Hematopoietic multipotent progenitor cell treated with erythropoietin and hydrocortisone succinate and interleukin-3 and kit ligand, for 17 days (in vitro differentiated cells): ENCODE measurements around the gene GTF3C5.
A peak's percentile ranks its signal among the peaks of the same experiment; 100 is the strongest.

Experiments
- DNase-seq: peaks from one replicate; pipeline ENCODE4 v3.0.0-alpha.2; 2015; ENCODE audit warnings: low spot score

The GTF3C5 gene, protein sequence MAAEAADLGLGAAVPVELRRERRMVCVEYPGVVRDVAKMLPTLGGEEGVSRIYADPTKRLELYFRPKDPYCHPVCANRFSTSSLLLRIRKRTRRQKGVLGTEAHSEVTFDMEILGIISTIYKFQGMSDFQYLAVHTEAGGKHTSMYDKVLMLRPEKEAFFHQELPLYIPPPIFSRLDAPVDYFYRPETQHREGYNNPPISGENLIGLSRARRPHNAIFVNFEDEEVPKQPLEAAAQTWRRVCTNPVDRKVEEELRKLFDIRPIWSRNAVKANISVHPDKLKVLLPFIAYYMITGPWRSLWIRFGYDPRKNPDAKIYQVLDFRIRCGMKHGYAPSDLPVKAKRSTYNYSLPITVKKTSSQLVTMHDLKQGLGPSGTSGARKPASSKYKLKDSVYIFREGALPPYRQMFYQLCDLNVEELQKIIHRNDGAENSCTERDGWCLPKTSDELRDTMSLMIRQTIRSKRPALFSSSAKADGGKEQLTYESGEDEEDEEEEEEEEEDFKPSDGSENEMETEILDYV

DNA sequence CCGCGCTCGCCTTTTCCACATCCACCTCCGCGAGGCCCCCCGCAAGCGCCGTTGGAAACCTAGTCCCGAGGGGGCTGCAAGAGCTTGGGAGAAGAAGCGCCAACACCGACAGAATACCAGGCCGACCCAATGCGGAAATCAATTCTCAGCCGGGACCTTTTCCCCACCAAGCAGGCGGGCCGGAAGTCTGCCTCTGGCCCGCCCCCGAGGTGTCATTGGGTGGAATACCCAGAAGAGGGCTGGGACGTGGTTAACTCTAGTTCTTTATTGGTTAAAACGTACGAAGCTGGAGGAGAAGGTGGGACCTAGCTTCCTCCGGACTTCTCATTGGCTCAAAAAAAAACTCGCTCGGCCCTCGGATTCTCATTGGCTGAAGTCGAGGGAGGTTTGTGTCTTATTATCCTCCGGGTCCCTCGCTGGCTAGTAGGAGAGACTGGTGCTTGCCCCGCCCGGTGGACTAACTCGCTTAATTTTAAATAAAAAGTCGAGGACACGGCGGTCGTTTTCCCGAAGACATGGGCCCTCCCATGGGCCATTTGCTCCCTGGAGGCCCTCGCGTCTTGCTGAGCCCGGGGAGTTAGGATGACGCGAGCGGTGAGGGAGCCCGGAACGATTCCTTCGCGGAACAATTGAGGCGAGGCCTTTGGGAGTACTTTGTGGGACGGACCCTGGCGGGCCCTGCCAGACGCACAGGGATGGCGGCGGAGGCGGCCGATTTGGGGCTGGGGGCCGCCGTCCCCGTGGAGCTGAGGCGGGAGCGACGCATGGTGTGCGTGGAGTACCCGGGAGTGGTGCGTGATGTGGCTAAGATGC lies at the start of gene GTF3C5:
GTF3C5 (plus strand) TSS at position 681 of the 813 bp plus-strand sequence; CDS start at position 696, 15 bp downstream.
- peak; percentile 99 for DNase-seq

DNA sequence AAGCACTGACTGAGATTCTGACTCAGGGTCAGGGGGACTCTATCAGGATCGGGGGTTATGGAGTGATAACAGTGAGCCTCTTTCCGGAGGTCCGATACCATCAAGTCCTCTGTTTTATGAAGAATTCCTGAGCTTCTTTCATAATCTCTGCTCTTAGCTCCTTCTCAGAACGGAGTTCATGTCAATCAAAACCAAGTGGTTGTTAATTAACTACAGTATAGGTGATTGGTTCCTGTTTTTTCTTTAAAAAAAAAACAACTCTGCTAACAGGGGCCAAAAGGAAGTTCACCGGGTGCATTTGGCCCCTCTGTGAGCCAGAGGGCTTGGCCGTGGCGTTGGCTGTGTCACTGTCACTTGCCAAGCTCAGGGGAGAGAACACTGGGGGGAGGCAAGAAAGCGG lies 48.3 kb upstream of the GTF3C5 start:
- peak; percentile 63 for DNase-seq

DNA sequence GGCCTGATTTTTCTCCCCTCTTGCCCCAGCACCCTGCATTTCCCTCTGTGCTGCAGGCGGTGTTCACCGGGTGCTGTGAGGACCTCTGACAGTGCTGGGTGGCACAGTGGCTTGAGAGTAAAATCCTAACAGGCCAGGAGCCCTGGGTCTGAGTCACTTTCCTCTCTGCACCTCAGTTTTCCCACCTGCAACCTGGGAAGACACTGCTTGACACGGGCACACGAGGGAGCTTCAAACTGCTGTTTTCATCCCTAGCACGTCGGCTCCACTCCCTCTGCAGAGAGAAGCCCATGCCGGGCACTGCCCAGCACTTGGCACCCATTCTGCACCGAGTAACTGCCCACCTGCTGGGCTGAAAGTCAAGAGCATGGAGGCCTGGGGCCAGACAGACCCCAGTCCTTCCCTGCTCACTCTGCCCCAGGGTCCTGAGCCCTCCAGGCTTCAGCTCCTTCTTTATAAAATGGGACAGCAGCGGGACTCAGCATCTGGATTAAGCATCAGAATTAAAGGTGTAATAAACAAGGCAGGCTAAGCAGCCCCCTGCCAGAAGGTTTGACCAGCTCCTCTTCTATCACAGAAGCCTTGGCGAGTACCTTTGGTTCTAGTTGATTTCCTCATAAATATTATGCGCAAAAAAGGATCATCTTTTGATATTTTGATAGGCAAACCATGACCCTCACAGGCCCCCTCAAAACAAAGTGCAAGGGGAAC lies 47.2 kb upstream of the GTF3C5 start:
- DNase-seq: peak; percentile 65

DNA sequence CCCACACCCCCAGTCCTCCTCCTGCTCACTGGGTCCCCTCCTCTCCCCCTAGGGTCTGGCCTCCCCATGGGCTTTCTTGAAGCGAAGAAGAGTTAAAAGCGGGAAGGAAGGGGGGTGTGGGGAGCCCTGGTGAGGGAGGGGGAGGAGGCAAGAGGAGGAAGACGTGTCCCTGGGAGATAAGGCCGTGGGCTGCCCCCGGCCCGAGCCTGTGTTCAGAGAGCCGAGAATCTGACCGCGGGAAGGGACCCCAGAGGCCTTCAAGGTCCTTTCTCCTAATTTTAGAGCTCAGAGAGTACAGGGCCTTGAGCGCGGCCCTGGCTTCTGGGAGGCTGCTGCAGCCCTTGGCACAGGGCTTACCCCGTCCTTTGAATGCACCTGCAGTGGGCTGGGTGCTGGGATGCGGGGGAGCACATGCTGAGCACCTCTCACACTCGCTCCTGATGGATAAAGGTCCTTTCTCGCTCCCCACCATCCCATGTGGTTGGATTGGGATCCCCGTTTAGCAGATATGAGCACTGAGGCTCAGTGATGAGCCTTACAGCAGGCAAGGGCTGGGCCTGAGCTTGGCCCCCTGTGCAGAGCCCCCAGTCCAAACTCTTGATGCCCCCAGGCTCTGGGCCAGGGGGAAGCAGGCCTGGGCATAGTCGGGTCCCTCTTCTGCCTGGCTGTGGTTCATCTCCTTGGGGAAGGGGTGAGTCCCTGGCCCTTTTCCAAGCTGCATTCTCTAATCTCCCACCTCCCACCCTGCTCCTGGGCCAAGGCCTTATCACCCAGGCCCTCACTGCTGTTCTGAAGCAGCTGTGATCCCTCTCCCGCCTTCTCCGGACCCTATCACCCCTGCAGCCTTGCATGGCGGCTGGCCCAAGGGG lies 46.4 kb upstream of the GTF3C5 start:
- DNase-seq: peak; percentile 71

DNA sequence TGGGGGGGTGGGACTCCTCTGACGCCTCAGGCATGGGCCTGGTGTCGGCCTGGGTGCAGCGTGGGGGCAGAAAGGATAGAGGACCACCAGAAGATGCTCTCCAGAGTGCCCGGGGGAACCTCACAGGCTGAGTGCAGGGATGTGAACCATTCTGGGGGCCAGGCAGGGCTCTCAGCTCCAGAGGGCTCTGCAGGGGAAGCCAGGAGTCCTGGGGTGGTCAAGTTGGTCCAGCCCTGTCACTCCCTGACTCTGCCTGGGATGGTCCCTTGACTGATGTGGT lies 45.8 kb upstream of the GTF3C5 start:
- DNase-seq: no peak

DNA sequence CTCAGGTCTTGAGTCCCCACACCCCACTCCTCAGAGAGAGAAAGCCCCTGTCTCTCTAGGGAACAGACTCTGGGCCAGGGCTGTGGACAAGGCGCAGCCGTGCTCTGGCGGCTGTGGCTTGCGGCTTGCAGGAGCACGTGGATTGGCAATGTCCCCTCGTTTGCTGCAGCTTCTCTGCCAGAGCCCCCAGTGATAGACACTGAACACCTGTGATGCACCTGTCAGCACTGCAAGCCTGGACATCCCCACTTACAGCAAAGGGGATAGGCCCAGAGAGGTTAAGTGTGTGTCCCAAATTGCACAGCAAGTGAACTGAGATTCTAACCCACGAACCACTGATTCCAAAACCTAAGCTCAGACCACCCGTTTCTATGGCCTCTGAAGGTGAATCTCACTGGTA lies 45.3 kb upstream of the GTF3C5 start:
- DNase-seq: no peak

DNA sequence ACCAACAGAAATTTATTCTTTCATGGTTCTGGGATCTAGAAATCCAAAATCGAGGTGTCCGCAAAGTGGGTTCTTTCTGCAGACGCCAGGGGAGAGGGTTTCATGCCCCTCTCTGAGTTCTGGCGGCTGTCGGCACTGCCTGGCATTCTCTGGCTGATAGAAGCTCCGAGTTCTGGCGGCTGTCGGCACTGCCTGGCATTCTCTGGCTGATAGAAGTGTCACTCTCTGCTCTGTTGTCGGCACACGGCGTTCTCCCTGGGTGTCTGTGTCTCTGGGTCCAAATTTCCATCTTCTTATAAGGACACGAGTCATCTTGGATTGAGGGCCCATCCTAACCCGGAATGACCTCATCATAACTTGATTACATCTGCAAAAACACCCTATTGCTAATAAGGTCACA lies 44.7 kb upstream of the GTF3C5 start:
- DNase-seq: peak; percentile 42

DNA sequence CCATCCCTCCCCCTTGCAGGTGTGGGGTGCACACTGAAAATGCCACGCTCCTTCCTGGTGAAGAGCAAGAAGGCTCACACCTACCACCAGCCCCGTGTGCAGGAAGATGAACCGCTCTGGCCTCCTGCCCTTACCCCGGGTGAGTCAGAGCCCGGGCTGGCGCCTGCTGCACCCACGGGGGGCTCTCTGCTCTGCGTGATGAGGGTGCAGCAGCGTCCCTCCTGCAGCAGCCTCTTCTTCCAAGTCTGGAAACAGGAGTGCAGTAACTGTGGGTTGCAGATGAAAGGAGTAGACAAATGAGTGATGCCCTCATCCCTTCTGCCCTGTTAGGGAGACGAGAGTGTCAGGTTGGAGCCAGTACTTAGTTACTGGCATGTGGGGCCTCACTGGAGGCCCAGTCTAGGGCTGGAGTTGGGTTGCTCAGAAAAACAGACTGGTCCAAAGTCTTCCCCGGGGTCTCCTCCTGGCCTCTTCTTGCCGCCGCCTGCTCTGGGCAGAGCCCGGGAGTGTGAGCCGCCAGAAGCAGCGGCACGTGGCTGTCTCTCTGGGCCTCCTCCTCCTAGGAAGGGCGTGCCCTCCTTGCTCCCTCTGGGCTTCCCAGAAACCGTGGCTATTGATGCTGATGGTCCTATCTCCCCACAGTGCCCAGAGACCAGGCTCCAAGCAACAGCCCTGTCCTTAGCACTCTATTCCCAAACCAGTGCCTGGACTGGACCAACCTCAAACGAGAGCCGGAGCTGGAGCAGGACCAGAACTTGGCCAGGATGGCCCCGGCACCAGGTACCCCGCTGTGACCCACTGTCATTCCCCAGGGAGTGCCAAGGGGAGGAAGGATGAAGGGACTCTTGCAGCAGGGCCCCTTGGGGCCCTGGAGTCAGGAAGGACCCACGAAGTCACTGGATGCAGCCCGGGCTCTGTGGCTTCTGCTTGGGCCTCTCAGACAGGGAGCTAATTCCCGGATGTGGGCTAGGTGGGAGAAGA lies 43.9 kb upstream of the GTF3C5 start:
- peak; percentile 25 for DNase-seq

DNA sequence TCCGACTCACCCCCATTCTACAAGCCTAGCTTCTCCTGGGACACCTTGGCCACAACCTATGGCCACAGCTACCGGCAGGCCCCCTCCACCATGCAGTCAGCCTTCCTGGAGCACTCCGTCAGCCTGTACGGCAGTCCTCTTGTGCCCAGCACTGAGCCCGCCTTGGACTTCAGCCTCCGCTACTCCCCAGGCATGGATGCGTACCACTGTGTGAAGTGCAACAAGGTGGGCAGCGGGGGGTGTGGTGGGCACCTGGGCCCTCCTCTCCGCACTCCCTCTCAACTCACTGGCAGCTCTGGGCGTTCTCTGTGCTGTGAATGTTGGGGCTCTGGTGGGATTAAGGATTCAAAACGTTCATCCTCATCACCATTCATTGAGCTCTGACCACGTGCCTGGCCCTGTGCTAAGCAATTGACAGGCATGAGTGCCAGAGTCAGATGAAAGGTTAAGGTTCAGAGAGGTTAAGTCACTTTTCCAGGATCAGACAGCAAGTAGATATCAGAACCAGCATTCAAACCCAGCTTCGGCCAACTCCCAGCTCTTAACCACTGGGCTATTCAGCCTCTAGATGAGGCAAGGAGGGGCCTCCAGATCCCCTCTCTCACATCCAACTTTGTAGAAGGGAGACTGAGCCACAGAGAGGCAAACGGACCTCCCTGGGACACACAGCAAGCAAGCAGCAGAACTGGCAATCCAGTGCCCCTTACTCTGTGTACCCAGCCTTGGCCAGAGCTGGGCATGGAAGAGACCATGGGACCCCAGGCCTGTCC lies 42.4 kb upstream of the GTF3C5 start:
- DNase-seq: no peak

DNA sequence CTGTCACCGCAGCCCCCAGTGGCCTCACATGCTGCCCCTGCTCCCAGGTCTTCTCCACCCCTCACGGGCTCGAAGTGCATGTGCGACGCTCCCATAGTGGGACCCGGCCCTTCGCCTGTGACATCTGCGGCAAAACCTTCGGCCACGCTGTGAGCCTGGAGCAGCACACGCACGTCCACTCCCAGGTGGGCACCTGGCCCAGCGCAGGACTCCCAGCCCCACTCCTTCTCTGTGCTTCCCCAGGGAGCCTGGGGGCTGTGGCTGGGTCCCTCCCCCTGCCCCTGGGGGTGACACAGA lies 41.8 kb upstream of the GTF3C5 start:
- DNase-seq: no peak

DNA sequence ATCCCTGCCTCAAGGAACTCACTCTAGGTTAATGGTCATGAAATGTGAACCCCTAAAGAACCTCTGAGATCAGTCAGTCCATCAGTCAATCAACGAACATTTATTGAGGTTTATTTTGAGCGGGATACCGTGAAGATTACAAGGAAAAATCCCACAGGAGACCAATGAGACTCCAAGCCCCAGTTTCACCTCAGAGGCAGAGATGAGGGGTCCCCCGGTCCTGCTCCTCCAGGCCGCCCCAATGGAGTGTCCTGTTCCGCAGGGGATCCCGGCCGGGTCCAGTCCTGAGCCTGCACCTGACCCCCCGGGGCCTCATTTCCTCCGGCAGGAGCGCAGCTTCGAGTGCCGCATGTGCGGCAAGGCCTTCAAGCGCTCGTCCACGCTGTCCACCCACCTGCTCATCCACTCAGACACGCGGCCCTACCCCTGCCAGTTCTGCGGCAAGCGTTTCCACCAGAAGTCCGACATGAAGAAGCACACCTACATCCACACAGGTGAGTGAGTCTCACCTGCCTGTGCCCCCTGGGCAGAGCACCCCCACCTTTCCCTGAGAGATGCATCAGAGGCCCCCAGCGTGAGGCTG lies 41.3 kb upstream of the GTF3C5 start:
- DNase-seq: no peak

DNA sequence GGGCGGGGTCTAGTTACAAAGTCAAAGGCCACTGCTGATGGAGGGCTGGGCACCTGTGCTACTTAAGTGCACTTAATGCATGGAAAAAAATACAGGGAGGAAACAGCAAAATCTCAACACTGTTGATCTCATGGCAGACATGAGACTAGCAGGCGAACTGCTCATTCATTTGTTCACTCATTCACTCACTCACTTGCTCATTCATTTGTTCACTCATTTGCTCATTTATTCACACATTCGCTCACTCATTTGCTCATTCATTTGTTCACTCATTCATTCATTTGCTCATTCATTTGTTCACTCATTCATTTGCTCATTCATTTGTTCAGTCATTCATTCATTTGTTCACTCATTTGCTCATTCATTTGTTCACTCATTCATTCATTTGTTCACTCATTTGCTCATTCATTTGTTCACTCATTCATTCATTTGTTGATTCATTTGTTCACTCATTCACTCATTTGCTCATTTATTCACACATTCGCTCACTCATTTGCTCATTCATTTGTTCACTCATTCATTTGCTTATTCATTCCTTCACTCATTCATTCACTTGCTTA lies 40.7 kb upstream of the GTF3C5 start:
- peak; percentile 22 for DNase-seq

DNA sequence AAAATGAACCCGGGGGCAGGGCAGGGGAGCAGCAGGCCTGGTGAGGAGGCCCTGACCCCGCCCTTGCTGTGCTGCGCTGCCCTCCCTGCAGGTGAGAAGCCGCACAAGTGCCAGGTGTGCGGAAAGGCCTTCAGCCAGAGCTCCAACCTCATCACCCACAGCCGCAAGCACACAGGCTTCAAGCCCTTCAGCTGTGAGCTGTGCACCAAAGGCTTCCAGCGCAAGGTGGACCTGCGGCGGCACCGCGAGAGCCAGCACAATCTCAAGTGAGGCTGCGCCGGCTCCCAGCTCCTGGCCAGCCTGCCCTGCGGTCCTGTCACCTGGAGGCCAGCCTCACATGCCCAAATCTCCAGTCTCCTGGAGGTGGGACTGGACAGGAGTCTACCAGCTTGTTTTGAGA lies 40.0 kb upstream of the GTF3C5 start:
- DNase-seq: no peak

DNA sequence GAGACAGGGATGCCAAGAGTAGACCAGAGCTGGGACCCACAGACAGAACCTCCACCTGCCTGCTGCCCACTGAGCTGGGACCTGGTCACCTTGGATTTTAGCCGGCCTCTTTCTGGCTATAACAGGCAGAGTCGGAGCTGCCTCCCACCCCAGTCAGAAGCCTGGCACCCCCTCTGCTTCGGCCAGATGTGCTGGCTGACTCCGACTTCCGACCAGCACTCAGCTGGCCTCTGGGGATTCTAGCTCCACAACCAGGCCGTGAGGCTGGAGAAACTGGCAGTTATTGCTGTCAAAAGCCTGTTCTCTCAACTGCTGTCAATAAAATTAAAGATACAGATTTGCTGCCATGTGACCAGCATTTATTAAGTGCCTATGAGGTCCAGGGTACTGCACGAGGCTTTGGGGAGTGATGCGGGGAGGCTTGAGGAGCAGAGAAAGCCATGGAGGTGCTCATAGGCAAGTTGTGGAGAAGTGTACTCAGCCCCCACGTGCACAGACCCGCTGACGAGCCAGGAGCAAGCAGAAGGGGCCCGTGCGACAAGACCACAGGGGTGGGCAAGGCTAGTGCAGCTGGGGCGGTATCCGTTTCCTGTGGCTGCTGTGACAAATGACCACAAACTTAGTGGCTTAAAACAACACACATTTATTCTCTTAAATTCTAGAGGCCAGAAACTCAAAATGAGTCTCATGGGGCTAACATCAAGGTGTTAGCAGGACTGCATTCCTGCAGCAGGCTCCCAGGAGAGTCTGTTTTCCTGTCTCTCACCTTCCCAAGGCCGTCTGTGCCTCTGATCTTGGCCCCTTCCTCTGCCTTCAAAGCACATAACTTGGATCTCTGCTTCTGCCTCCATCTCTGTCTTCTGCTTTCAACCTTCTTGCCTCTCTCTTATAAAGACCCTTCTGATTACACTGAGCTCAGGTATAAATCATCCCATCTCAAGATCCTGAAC lies 39.2 kb upstream of the GTF3C5 start:
- DNase-seq: no peak

DNA sequence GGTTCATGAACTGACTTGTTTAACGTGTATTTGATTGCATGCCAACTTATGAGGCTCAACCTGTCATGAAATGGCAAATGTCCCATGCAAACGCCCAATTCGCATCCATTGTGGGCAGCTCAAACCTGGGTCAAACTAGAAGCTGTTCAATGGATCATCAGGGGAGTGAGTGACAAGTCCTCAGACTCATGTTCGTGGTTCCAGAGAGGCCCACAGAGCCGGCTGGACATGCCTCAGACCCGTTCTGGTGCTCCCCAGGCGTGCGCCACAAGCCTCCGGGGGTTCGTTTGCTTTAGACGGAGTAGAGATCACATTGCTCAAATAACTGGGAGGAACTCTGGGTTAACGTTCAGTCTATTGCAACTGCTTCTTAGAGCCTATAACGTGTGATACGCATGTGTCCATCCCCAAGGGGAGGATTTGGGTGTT lies 37.3 kb upstream of the GTF3C5 start:
- peak; percentile 14 for DNase-seq

DNA sequence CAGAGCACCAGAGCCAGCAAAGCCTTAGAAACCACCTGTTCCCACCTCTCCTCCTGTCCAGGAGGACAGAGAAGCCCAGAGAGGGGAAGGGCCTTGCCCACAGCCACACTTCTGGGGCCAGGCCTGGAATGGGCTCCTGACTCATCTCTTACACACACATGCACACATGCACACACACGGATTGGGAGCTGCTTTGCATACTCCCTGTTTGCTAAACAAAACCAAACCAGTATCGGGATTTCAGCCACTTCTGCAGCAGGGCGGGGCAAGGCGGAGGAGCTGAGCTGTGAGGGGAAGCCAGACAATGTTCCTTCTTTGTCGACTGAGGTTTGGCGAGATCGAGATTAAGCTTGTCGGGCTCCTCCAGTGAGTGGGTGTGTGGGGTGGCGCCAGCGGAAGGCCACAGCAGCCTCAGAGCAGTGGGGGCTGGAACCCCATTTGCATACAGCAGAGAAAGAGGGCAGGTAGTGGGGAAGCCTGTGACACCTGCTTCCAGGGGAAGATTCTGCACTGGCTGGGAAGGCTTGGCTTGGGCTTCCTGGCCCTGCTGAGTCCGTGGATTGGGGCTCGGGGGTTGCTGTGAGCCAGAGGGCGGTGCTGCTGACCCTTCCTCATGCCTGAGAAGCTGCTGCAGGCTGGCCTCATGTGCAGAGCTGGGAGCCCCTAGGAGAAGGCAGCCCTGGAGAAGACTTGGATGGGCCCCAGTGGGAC lies 36.2 kb upstream of the GTF3C5 start:
- DNase-seq: peak; percentile 59

DNA sequence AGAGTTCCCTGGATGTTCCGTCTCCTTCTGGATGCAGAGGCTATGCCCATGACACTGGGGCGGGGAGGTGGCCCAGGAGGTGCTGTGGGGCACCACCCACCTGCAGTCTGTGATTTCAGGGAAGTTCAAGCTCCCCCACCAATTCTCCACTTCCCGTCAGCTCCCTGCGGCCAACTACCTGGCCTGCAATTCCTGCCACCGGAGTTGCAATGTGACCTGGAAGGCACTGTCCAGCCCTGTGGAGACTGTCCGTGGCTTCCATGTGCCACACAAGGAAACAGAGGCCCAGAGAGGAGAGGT lies 35.7 kb upstream of the GTF3C5 start:
- no peak for DNase-seq

DNA sequence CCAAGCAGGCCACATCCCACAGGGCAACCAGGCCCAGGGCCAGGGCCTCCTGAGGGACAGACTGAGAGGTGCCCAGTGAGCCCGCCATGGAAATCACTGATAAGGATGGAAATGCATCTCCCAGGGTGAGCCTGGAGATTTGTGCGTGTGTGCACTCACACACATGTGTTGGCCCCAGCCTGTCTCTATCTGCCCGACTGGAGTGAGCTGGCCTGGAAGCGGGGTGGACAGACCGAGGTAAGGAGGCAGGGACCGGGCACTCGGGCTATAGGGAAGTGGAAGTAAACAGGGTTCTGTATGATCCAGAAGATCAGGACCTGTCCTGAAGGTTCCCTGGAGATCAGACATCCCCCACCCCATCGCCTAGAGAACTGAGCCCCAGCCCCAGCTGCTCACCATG lies 34.9 kb upstream of the GTF3C5 start:
- peak; percentile 40 for DNase-seq
